Activated CD8-positive, alpha-beta memory T cell treated with anti-CD3 and anti-CD28 coated beads, Interleukin-2, amount 50 U/mL, for 1 hour (primary cell): ENCODE results near the gene NFKB1.
"Not testable (repeated sequence)": the region's sequence is repeated elsewhere in the genome, so short reads cannot be mapped to it uniquely, and the experiment has no call there.

ENCODE experiments used
- DNase-seq: peaks from one replicate; pipeline ENCODE4 v3.0.0-alpha.2; 2020; ENCODE audit errors: extremely low read depth

Gene NFKB1

DNA sequence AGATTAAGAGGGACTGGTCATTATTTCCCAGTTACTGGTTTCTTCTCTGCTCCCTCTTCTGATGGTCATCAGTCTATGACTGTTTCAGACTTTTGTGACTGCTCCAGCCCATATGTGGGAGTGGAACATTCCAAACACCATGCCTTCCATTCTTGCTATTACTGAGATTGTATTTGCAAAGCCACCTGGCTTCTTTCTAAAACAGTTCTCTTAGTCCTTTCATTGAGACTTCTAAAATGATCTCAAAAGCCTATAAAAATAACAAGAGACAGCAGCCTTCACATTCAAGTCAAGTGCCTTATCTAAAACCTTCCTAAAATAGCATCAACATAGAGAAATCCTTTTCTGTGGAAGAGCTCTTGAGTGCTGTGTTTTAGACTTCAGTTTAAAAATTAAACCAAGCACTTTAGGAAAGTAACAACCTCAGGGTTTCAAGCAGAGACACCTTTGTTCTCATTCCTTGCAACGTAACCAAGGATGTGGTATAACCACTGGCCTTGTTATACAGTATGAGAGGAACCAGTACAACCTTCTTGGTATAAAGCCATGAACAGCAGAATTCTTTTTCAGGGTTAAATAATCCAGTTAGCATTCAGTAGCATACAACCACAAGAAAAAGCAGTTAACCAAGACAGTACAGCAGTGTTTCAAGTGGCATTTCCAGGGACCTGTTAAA lies 97.1 kb downstream of the NFKB1 start:
- no peak for DNase-seq

GRCh38 chr4:102598762-102599374 lies 97.7 kb downstream of the NFKB1 start:
- DNase-seq: no peak

GRCh38 chr4:102599455-102599854 lies 98.3 kb downstream of the NFKB1 start:
- DNase-seq: no peak

- DNase-seq: no peak
These were observed 98.7 kb downstream of the NFKB1 start for GRCh38 chr4:102599886-102600285.

DNA sequence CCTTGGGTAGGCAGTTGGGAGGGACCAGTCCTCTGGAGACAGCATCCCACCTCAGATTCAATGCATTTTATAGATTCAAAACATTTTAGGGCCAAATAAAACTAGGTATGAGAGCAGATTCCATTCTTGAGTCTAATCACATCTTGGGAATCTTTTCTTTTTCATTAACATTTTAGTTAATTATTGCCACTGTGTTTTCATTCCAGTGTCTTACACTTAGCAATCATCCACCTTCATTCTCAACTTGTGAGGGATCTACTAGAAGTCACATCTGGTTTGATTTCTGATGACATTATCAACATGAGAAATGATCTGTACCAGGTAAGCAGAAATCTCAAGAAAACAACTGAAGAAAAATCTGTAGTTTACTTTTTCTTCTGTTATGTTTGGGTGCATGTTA lies 99.5 kb downstream of the NFKB1 start:
- no peak for DNase-seq

- no peak for DNase-seq
These were observed 100.5 kb downstream of the NFKB1 start for GRCh38 chr4:102601586-102602227.

DNA sequence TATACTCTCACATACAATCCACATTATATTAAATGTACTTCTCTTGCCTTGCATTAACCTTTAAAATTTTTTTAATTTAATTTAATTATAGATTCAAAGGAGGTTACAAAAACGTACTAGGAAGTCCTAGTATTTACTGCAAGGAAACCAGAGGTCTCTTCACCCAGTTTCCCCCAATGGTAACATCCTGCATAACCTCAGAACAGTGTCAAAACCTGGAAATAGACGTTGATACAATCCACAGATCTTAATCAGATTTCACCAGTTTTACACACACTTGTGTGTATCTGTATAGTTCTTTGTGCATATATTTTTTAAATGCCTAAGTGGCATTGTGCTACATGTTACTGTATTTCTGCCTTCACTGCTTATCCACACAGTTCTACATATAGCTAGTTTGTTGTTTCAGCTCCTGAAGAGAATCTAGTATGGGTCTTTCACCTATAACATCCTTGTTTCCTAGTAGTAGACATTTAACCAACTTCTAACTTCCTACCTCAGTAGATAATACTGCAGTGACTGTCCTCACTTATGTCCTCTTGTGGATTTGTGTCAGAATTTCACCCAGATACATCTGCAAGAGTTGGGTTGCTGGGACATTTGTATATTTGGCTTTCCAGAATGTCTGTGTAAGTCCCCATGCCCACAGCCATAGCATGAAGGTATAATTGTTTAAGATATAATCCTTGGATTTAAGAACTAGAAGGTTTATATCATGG lies 103.2 kb downstream of the NFKB1 start:
- no peak for DNase-seq

DNA sequence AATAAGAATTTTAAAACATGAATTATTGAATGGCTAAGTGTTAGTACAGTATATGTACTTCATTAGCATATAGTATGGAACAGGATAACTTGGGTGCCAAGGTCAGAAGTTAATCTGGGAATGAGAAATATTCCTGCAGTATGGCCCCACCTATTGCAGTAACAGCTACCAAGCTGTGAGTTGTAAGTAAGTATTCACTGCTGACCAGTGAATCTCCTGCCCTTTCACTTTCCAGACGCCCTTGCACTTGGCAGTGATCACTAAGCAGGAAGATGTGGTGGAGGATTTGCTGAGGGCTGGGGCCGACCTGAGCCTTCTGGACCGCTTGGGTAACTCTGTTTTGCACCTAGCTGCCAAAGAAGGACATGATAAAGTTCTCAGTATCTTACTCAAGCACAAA lies 105.1 kb downstream of the NFKB1 start:
- DNase-seq: no peak

- no peak for DNase-seq
These were observed 105.8 kb downstream of the NFKB1 start for GRCh38 chr4:102606846-102607450.

DNA sequence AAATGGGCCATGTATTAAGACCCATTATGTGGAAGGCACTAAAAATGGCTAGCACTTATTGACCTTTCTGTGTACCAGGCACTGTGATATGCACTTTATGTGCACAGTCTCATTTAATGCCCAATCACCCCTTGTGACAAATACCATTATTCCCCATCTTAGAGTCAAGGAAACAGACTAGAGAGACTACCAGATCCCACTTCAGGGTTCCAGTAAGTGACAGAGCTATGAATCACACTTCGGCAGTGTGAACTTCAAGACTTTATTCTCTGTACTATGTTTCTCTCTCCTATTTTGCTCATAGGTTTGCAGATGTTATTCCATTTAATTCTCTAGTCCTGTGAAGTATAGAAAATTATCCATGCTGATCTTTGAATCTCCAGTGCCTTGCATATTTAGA lies 107.0 kb downstream of the NFKB1 start:
- DNase-seq: no peak

DNA sequence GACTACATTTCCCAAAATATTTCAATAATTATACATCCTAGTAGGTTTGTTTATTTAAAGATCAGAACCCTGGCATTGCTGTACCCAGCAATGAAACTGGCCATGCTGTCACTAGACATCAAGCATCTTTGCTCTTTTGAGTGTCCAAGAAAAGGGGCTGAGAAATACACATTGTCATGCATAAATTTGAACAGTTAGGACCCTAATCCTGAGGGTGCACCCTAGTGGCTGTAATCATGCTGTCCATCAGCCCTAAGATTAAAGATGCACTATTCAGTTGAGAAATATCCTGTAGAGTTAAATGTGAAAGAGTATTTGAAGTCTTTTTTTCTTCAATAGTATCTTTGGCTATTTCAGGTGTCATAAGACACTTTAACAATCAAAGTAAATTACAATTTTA lies 108.8 kb downstream of the NFKB1 start:
- DNase-seq: no peak

GRCh38 chr4:102610476-102610875 lies 109.3 kb downstream of the NFKB1 start:
- no peak for DNase-seq

- DNase-seq: no peak
These were observed 111.1 kb downstream of the NFKB1 start for GRCh38 chr4:102612210-102612609.

GRCh38 chr4:102612824-102613366 lies 111.7 kb downstream of the NFKB1 start:
- peak; percentile 31 for DNase-seq

DNA sequence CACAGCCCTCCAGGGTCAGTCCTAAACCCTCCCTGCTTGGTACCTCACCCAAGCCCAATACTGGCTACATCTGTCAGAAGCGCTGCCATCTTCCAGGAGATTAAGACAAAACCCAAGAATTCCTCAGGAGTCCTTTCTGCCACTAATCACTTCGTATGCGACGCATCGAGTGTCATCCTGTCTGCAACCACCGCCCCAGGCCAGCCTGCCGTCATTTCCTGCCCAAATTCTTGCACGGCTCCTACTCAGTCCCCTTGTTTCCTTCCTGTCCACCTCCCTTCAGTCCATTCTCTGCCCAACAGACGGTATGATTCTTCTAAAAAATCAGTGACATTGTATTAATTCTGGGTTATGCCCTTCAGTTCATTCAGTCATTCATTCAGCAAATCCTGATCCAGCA lies 113.6 kb downstream of the NFKB1 start:
- DNase-seq: no peak

GRCh38 chr4:102616636-102617035 lies 115.5 kb downstream of the NFKB1 start:
- no peak for DNase-seq

GRCh38 chr4:102619021-102619420 lies 117.9 kb downstream of the NFKB1 start:
- DNase-seq: not testable (repeated sequence)

GRCh38 chr4:102619776-102620631 lies 118.8 kb downstream of the NFKB1 start:
- DNase-seq: not testable (repeated sequence)

- DNase-seq: no peak
These were observed 119.7 kb downstream of the NFKB1 start for GRCh38 chr4:102620697-102621497.

GRCh38 chr4:102623622-102624021 lies 122.5 kb downstream of the NFKB1 start:
- no peak for DNase-seq
